Neural crest cell (in vitro differentiated cells): ENCODE results near the gene BICRA. TPM values are rescaled to one million over a fixed set of nuclear protein-coding genes. Genes with fewer than 3 reads are reported as not detected.
A peak's percentile ranks its signal among the peaks of the same experiment; 100 is the strongest.

ENCODE experiments used
- DNase-seq: peaks from one replicate; pipeline ENCODE4 v3.0.0; 2021; ENCODE audit warnings: low read depth, mixed read lengths, low spot score
- H3K27ac Mint-ChIP-seq: one replicate; pipeline ENCODE4 v1.8.0; 2021; ENCODE audit warnings: mild to moderate bottlenecking, mixed read lengths; ENCODE audit not compliant: unreplicated experiment
- H3K27me3 Mint-ChIP-seq: 2 replicates; pipeline ENCODE4 v1.8.0; 2021; ENCODE audit warnings: low read depth, mild to moderate bottlenecking, mixed read lengths
- H3K36me3 Mint-ChIP-seq: 2 replicates; pipeline ENCODE4 v1.8.0; 2021; ENCODE audit warnings: low read depth, mild to moderate bottlenecking, mixed read lengths
- H3K4me1 Mint-ChIP-seq: 2 replicates; pipeline ENCODE4 v1.8.0; 2021; ENCODE audit warnings: mixed read lengths
- H3K4me3 Mint-ChIP-seq: one replicate; pipeline ENCODE4 v1.8.0; 2021; ENCODE audit warnings: mild to moderate bottlenecking, mixed read lengths
- H3K9me3 Mint-ChIP-seq: 2 replicates; pipeline ENCODE4 v1.8.0; 2021; ENCODE audit warnings: mixed read lengths
- total RNA-seq: library from RNA; stranded (reverse); gene quantifications from 2 replicates; pipeline ENCODE4 v1.2.1, GENCODE V29; 2021
- TF ChIP-seq, protein P1 (sequence below): fragments of 200-600 bp; sonication (generic); conservative IDR thresholded peaks from 2 replicates; pipeline ENCODE4 v1.5.0; 2021; ENCODE audit warnings: antibody characterized with exemption, mild to moderate bottlenecking

Gene BICRA
- total RNA-seq, 1 donor from 2014 or later: 28.9 TPM

DNA sequence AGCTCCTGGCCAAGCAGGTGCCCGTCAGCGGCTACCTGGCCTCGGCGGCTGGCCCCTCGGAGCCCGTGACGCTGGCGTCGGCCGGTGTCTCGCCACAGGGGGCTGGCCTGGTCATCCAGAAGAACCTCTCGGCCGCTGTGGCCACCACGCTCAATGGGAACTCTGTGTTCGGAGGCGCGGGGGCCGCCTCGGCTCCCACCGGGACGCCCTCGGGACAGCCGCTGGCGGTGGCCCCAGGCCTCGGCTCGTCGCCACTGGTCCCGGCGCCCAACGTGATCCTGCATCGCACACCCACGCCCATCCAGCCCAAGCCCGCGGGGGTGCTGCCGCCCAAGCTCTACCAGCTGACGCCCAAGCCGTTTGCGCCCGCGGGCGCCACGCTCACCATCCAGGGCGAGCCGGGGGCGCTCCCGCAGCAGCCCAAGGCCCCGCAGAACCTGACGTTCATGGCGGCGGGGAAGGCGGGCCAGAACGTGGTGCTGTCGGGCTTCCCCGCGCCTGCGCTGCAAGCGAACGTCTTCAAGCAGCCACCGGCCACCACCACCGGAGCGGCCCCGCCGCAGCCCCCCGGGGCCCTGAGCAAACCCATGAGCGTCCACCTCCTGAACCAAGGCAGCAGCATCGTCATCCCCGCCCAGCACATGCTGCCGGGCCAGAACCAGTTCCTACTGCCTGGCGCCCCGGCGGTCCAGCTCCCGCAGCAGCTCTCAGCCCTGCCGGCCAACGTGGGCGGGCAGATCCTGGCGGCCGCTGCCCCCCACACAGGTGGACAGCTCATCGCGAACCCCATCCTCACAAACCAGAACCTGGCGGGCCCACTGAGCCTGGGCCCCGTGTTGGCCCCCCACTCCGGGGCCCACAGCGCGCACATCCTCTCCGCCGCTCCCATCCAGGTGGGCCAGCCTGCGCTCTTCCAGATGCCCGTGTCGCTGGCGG is 71.3 kb downstream of the BICRA start:
- H3K27me3 Mint-ChIP-seq: no peaks in the 10 kb centered on the region
- H3K4me3 Mint-ChIP-seq: no peak overlapping the region
- DNase-seq: no peak
- H3K9me3 Mint-ChIP-seq: no peaks in the 10 kb centered on the region
- no peaks in the 10 kb centered on the region for H3K4me1 Mint-ChIP-seq
- TF ChIP-seq, protein P1, sequence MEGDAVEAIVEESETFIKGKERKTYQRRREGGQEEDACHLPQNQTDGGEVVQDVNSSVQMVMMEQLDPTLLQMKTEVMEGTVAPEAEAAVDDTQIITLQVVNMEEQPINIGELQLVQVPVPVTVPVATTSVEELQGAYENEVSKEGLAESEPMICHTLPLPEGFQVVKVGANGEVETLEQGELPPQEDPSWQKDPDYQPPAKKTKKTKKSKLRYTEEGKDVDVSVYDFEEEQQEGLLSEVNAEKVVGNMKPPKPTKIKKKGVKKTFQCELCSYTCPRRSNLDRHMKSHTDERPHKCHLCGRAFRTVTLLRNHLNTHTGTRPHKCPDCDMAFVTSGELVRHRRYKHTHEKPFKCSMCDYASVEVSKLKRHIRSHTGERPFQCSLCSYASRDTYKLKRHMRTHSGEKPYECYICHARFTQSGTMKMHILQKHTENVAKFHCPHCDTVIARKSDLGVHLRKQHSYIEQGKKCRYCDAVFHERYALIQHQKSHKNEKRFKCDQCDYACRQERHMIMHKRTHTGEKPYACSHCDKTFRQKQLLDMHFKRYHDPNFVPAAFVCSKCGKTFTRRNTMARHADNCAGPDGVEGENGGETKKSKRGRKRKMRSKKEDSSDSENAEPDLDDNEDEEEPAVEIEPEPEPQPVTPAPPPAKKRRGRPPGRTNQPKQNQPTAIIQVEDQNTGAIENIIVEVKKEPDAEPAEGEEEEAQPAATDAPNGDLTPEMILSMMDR: no peak
- peaks cover 11% of the 10 kb centered on the region for H3K36me3 Mint-ChIP-seq
- no peak overlapping the region for H3K27ac Mint-ChIP-seq

DNA sequence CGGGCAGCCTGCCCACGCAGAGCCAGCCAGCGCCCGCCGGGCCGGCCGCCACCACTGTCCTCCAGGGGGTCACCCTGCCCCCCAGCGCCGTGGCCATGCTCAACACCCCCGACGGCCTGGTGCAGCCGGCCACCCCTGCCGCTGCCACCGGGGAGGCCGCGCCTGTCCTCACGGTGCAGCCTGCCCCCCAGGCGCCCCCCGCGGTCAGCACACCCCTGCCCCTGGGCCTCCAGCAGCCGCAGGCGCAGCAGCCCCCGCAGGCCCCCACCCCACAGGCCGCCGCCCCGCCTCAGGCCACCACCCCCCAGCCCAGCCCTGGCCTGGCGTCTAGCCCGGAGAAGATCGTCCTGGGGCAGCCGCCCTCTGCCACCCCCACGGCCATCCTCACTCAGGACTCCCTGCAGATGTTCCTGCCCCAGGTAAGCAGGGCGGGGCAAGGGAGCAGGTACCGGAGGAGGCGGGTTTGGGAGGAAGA is 72.0 kb downstream of the BICRA start:
- no peaks in the 10 kb centered on the region for H3K4me1 Mint-ChIP-seq
- no peaks in the 10 kb centered on the region for H3K27me3 Mint-ChIP-seq
- H3K9me3 Mint-ChIP-seq: no peaks in the 10 kb centered on the region
- H3K36me3 Mint-ChIP-seq: peaks cover 10% of the 10 kb centered on the region
- no peak overlapping the region for H3K4me3 Mint-ChIP-seq
- TF ChIP-seq, protein P1: no peak
- H3K27ac Mint-ChIP-seq: no peak overlapping the region
- no peak for DNase-seq

DNA sequence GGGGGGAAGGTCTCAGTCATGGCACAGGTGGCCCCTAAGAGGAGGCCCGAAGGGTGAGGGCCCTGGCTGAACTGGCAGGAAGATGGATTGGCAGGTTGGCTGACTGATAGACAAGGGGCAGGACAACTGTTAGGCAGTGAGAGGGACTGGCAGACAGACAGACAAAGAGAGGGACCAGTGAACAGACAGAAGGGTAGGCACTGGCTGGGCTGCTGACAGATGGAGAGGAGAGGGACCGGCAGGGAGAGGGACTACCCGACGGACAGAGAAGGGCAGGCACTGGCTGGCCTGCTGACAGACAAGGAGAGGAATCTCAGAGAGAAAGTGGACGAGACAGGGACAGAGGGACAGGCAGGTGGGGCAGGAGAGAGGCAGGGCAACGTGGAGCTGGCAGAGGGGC is 72.5 kb downstream of the BICRA start:
- Mint-ChIP-seq H3K36me3 (peaks cover 10% of the 10 kb centered on the region), H3K9me3 (no peaks in the 10 kb centered on the region), H3K27ac (peak overlapping the region; percentile 85), H3K27me3 (no peaks in the 10 kb centered on the region), H3K4me1 (no peaks in the 10 kb centered on the region), H3K4me3 (no peak overlapping the region)
- no peak for DNase-seq
- TF ChIP-seq, protein P1: no peak

DNA sequence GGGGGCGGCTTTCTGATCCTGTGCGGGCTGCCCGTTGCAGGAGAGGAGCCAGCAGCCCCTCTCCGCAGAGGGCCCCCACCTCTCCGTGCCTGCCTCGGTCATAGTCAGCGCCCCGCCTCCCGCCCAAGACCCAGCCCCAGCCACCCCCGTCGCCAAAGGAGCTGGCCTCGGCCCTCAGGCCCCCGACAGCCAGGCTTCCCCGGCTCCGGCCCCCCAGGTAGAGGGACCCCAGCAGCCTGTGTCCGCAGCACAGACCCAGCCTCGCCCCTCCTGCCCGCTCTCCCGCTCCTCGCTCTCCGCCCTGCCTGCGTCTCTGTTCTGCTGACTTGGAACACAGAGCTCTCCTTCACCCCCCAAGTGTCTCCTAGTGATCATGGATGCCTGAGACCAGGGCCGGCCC is 73.0 kb downstream of the BICRA start:
- TF ChIP-seq, protein P1: no peak
- no peaks in the 10 kb centered on the region for H3K27me3 Mint-ChIP-seq
- H3K27ac Mint-ChIP-seq: no peak overlapping the region
- H3K36me3 Mint-ChIP-seq: peaks cover 6% of the 10 kb centered on the region
- DNase-seq: no peak
- H3K9me3 Mint-ChIP-seq: no peaks in the 10 kb centered on the region
- H3K4me1 Mint-ChIP-seq: no peaks in the 10 kb centered on the region
- H3K4me3 Mint-ChIP-seq: no peak overlapping the region

DNA sequence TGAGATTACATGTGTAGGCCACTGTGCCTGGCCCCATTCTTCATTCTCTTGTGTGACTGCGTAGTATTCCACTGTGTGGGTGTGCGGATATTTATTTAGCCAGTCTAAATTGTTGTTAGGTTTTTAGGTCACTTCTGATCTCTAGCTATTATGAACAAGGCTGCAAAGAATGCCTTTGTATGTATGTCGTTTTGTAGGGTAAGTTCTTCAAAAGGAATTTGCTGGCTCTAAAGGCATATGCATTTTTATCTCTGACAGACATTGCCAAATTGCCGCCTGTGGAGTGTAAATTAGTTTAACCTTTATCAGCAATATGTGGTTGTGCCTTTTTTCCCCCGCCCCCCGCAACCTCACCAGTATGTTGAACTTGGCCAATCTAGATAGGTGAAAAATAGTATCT is 74.0 kb downstream of the BICRA start:
- Mint-ChIP-seq H3K27ac (no peak overlapping the region), H3K27me3 (no peaks in the 10 kb centered on the region), H3K4me3 (no peak overlapping the region)

More for the DNA sequence above, 74.0 kb downstream of the BICRA start:
- peaks cover 4% of the 10 kb centered on the region for H3K36me3 Mint-ChIP-seq
- TF ChIP-seq, protein P1: no peak
- no peak for DNase-seq
- no peaks in the 10 kb centered on the region for H3K9me3 Mint-ChIP-seq
- no peaks in the 10 kb centered on the region for H3K4me1 Mint-ChIP-seq
